Measurements from ENCODE around the gene TIMM23.
"Not testable (repeated sequence)": the region's sequence is repeated elsewhere in the genome, so short reads cannot be mapped to it uniquely, and the experiment has no call there.

The TIMM23 gene

GRCh38 chr10:46035923-46036849 is 63.9 kb downstream of the TIMM23 start:
- no peaks in the 10 kb centered on the region for H3K36me3 ChIP-seq (ENCODE audit: control insufficient read depth, insufficient read depth, low read length)
- no peak overlapping the region for H3K27ac ChIP-seq (ENCODE audit: low read depth, low read length, severe bottlenecking)
- no peak overlapping the region for H3K4me3 ChIP-seq (ENCODE audit: extremely low read depth, insufficient read depth, low read length, poor library complexity, severe bottlenecking)
- peaks cover 18% of the 10 kb centered on the region for H3K4me1 ChIP-seq (ENCODE audit: control insufficient read depth, insufficient read depth, low read length, poor library complexity, severe bottlenecking)
- H3K9me3 ChIP-seq (ENCODE audit: control insufficient read depth, low read length): no peaks in the 10 kb centered on the region
- 80 to 84% methylated on average over 4 to 7 of the region's 8 CpGs for WGBS, 2 experiments (ENCODE audit: insufficient coverage in 2 of 2)

GRCh38 chr10:46037107-46037825 is 65.0 kb downstream of the TIMM23 start:
- Histone ChIP-seq H3K9me3 (ENCODE audit: control insufficient read depth, low read length) (no peaks in the 10 kb centered on the region), H3K27ac (ENCODE audit: low read depth, low read length, severe bottlenecking) (no peak overlapping the region), H3K4me3 (ENCODE audit: extremely low read depth, insufficient read depth, low read length, poor library complexity, severe bottlenecking) (no peak overlapping the region), H3K4me1 (ENCODE audit: control insufficient read depth, insufficient read depth, low read length, poor library complexity, severe bottlenecking) (peaks cover 11% of the 10 kb centered on the region), H3K36me3 (ENCODE audit: control insufficient read depth, insufficient read depth, low read length) (no peaks in the 10 kb centered on the region)
- 96% methylated on average over 7 to 8 of the region's 8 CpGs for WGBS, 2 experiments (ENCODE audit: insufficient coverage in 2 of 2)

- Histone ChIP-seq H3K4me1 (ENCODE audit: control insufficient read depth, insufficient read depth, low read length, poor library complexity, severe bottlenecking) (no peaks in the 10 kb centered on the region), H3K9me3 (ENCODE audit: control insufficient read depth, low read length) (no peaks in the 10 kb centered on the region), H3K36me3 (ENCODE audit: control insufficient read depth, insufficient read depth, low read length) (no peaks in the 10 kb centered on the region), H3K27ac (ENCODE audit: low read depth, low read length, severe bottlenecking) (no peak overlapping the region), H3K4me3 (ENCODE audit: extremely low read depth, insufficient read depth, low read length, poor library complexity, severe bottlenecking) (no peak overlapping the region)
- 88 to 93% methylated on average over 3 of the region's 3 CpGs for WGBS, 2 experiments (ENCODE audit: insufficient coverage in 2 of 2)
Measured at GRCh38 chr10:46040004-46040403, 67.7 kb downstream of the TIMM23 start.

- 55 to 80% methylated on average over 3 of the region's 4 CpGs for WGBS, 2 experiments (ENCODE audit: insufficient coverage in 2 of 2)
- Histone ChIP-seq H3K4me1 (ENCODE audit: control insufficient read depth, insufficient read depth, low read length, poor library complexity, severe bottlenecking) (no peaks in the 10 kb centered on the region), H3K4me3 (ENCODE audit: extremely low read depth, insufficient read depth, low read length, poor library complexity, severe bottlenecking) (no peak overlapping the region)
Measured at GRCh38 chr10:46042527-46042926, 70.2 kb downstream of the TIMM23 start.

GRCh38 chr10:46046261-46046660 is 74.0 kb downstream of the TIMM23 start, which contains the start of gene MSMB:
Gene MSMB, minus strand, starts transcription at chr10:46046269. Its CDS starts 32 bp downstream, at chr10:46046237.
- Histone ChIP-seq H3K27ac (ENCODE audit: low read depth, low read length, severe bottlenecking) (no peak within 1 kb of the TSS), H3K36me3 (ENCODE audit: control insufficient read depth, insufficient read depth, low read length) (no peaks in the 10 kb centered on the region), H3K4me1 (ENCODE audit: control insufficient read depth, insufficient read depth, low read length, poor library complexity, severe bottlenecking) (peaks cover 4% of the 10 kb centered on the region), H3K9me3 (ENCODE audit: control insufficient read depth, low read length) (no peaks in the 10 kb centered on the region), H3K4me3 (ENCODE audit: extremely low read depth, insufficient read depth, low read length, poor library complexity, severe bottlenecking) (no peak within 1 kb of the TSS)
- WGBS, 2 experiments (ENCODE audit: insufficient coverage in 2 of 2): 90 to 92% methylated on average over 3 to 6 of the region's 7 CpGs

More at GRCh38 chr10:46042527-46042926, 70.2 kb downstream of the TIMM23 start:
- Histone ChIP-seq H3K36me3 (ENCODE audit: control insufficient read depth, insufficient read depth, low read length) (no peaks in the 10 kb centered on the region), H3K27ac (ENCODE audit: low read depth, low read length, severe bottlenecking) (no peak overlapping the region), H3K9me3 (ENCODE audit: control insufficient read depth, low read length) (no peaks in the 10 kb centered on the region)

- no peak overlapping the region for H3K4me3 ChIP-seq (ENCODE audit: extremely low read depth, insufficient read depth, low read length, poor library complexity, severe bottlenecking)
- peaks cover 19% of the 10 kb centered on the region for H3K4me1 ChIP-seq (ENCODE audit: control insufficient read depth, insufficient read depth, low read length, poor library complexity, severe bottlenecking)
- no peak overlapping the region for H3K27ac ChIP-seq (ENCODE audit: low read depth, low read length, severe bottlenecking)
- no peaks in the 10 kb centered on the region for H3K36me3 ChIP-seq (ENCODE audit: control insufficient read depth, insufficient read depth, low read length)
- 71 to 80% methylated on average over 1 of the region's 2 CpGs for WGBS, 2 experiments (ENCODE audit: insufficient coverage in 2 of 2)
- no peaks in the 10 kb centered on the region for H3K9me3 ChIP-seq (ENCODE audit: control insufficient read depth, low read length)
Measured at GRCh38 chr10:46048152-46048551, 75.9 kb downstream of the TIMM23 start.

- H3K9me3 ChIP-seq (ENCODE audit: control insufficient read depth, low read length); H3K36me3 ChIP-seq (ENCODE audit: control insufficient read depth, insufficient read depth, low read length); H3K27ac ChIP-seq (ENCODE audit: low read depth, low read length, severe bottlenecking); H3K4me3 ChIP-seq (ENCODE audit: extremely low read depth, insufficient read depth, low read length, poor library complexity, severe bottlenecking): not testable (repeated sequence)
- H3K4me1 ChIP-seq (ENCODE audit: control insufficient read depth, insufficient read depth, low read length, poor library complexity, severe bottlenecking): peaks cover 21% of the 10 kb centered on the region
- whole genome bisulfite sequencing, 2 experiments (ENCODE audit: insufficient coverage in 2 of 2): 97 to 100% methylated on average over 2 to 5 of the region's 11 CpGs
Measured at GRCh38 chr10:46049497-46049831, 77.2 kb downstream of the TIMM23 start.

- peaks cover 21% of the 10 kb centered on the region for H3K4me1 ChIP-seq (ENCODE audit: control insufficient read depth, insufficient read depth, low read length, poor library complexity, severe bottlenecking)
- 79 to 96% methylated on average over 8 to 9 of the region's 11 CpGs for WGBS, 2 experiments (ENCODE audit: insufficient coverage in 2 of 2)
Measured at GRCh38 chr10:46050941-46051623, 78.8 kb downstream of the TIMM23 start.

GRCh38 chr10:46052057-46052790 is 79.9 kb downstream of the TIMM23 start:
- no peak overlapping the region for H3K4me3 ChIP-seq (ENCODE audit: extremely low read depth, insufficient read depth, low read length, poor library complexity, severe bottlenecking)
- H3K9me3 ChIP-seq (ENCODE audit: control insufficient read depth, low read length): no peaks in the 10 kb centered on the region
- peak overlapping the region; percentile 38 for H3K27ac ChIP-seq (ENCODE audit: low read depth, low read length, severe bottlenecking)
- H3K4me1 ChIP-seq (ENCODE audit: control insufficient read depth, insufficient read depth, low read length, poor library complexity, severe bottlenecking): peaks cover 21% of the 10 kb centered on the region
- 83 to 85% methylated on average over 4 to 6 of the region's 7 CpGs for WGBS, 2 experiments (ENCODE audit: insufficient coverage in 2 of 2)
- no peaks in the 10 kb centered on the region for H3K36me3 ChIP-seq (ENCODE audit: control insufficient read depth, insufficient read depth, low read length)

More at GRCh38 chr10:46050941-46051623, 78.8 kb downstream of the TIMM23 start:
- H3K27ac ChIP-seq (ENCODE audit: low read depth, low read length, severe bottlenecking): no peak overlapping the region
- no peak overlapping the region for H3K4me3 ChIP-seq (ENCODE audit: extremely low read depth, insufficient read depth, low read length, poor library complexity, severe bottlenecking)
- H3K9me3 ChIP-seq (ENCODE audit: control insufficient read depth, low read length): no peaks in the 10 kb centered on the region
- no peaks in the 10 kb centered on the region for H3K36me3 ChIP-seq (ENCODE audit: control insufficient read depth, insufficient read depth, low read length)

- Histone ChIP-seq H3K4me3 (ENCODE audit: extremely low read depth, insufficient read depth, low read length, poor library complexity, severe bottlenecking) (no peak overlapping the region), H3K4me1 (ENCODE audit: control insufficient read depth, insufficient read depth, low read length, poor library complexity, severe bottlenecking) (peaks cover 21% of the 10 kb centered on the region), H3K36me3 (ENCODE audit: control insufficient read depth, insufficient read depth, low read length) (no peaks in the 10 kb centered on the region), H3K9me3 (ENCODE audit: control insufficient read depth, low read length) (peaks cover 3% of the 10 kb centered on the region), H3K27ac (ENCODE audit: low read depth, low read length, severe bottlenecking) (no peak overlapping the region)
- 96 to 100% methylated on average over 2 to 5 of the region's 6 CpGs for WGBS, 2 experiments (ENCODE audit: insufficient coverage in 2 of 2)
Measured at GRCh38 chr10:46052791-46053375, 80.6 kb downstream of the TIMM23 start.

All from mesodermal cell (in vitro differentiated cells).